ENCODE measurements around the gene HPS1.

The HPS1 gene

DNA sequence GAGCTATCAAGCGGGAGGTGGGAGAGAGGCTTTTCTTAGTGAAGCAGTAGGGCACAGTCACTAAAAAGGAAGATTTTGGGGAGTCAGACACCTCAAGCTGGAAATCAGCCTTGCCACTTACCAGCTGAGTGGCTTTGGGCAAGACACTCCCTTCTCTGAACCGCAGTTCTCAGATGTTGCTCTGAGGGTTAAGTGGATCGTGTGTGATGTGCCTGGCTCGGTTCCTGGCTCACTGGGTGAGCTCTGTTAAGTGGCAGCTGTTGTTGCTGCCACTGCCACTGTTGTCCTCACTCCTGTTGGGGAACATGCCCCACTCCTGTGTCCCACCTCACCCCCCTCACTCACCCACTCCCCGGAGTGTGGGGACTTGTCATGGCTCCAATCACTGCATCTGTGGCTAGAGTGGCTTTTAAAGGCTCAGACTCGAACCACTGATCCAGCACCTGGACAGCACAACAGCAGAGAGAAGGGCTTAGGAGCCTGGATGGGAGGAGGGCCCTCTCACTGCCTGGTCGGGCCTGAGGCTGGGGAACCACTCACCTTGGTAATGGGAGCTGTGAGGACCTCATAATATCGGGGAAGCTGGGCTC, 51.8 kb downstream of the HPS1 start:
- no peak for DNase-seq (ENCODE audit: low read depth, low spot score)
- TF ChIP-seq, protein P1, sequence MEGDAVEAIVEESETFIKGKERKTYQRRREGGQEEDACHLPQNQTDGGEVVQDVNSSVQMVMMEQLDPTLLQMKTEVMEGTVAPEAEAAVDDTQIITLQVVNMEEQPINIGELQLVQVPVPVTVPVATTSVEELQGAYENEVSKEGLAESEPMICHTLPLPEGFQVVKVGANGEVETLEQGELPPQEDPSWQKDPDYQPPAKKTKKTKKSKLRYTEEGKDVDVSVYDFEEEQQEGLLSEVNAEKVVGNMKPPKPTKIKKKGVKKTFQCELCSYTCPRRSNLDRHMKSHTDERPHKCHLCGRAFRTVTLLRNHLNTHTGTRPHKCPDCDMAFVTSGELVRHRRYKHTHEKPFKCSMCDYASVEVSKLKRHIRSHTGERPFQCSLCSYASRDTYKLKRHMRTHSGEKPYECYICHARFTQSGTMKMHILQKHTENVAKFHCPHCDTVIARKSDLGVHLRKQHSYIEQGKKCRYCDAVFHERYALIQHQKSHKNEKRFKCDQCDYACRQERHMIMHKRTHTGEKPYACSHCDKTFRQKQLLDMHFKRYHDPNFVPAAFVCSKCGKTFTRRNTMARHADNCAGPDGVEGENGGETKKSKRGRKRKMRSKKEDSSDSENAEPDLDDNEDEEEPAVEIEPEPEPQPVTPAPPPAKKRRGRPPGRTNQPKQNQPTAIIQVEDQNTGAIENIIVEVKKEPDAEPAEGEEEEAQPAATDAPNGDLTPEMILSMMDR (IDR thresholded peaks at IDR 0.05; ENCODE audit: low read depth, low read length) = no peak
- no peak overlapping the region for H3K4me3 ChIP-seq (ENCODE audit: low read depth, low read length)
- in situ Hi-C loops (cut with HindIII; ENCODE audit: low sequenced_read_pairs) = no loop called here

DNA sequence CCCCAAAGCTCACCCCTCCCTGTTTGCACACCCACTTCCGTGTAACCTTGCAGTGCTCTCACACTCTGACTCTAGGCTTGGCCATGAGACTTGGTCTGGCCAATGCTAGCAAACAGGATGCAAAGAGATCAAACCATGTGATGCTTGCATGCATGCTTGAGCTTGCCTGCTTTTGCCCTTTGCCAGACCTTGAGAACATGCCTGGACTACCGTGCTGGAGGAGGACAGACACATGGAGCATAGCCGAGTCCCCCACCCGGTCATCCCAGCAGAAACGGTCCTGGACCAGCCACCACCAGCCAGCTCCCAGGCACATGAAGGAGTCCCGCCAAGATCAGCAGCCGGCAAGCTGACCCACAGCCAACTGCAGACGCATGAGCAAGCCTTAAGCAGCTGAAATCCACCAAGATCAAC, 55.1 kb downstream of the HPS1 start:
- TF ChIP-seq, protein P1 (IDR thresholded peaks at IDR 0.05; ENCODE audit: low read depth, low read length) = no peak
- no peak for DNase-seq (ENCODE audit: low read depth, low spot score)
- H3K4me3 ChIP-seq (ENCODE audit: low read depth, low read length) = no peak overlapping the region
- in situ Hi-C loops (cut with HindIII; ENCODE audit: low sequenced_read_pairs) = no loop called here

DNA sequence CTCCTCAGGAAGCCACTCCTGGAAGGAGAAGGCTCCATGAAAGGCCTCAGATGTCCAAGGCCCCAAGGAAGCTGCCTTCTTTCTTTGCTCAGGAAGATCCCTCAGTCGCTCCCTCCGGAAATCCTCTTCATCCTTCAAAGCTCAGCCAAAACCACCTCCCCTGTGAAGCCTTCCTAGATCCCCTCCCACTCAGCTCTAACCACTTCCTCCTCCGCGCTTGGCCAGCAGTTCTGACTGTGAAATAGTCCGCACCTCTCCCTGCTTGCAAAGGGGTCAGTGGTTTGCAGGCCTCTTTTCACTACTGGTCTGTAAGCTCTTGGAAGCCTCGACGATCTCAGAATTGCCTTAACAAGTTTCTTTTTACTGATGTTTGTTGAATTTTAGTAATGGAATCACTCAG, 55.7 kb downstream of the HPS1 start:
- in situ Hi-C loops (cut with HindIII; ENCODE audit: low sequenced_read_pairs) = no loop called here
- DNase-seq (ENCODE audit: low read depth, low spot score) = no peak
- H3K4me3 ChIP-seq (ENCODE audit: low read depth, low read length) = no peak overlapping the region
- TF ChIP-seq, protein P1 (IDR thresholded peaks at IDR 0.05; ENCODE audit: low read depth, low read length) = no peak

DNA sequence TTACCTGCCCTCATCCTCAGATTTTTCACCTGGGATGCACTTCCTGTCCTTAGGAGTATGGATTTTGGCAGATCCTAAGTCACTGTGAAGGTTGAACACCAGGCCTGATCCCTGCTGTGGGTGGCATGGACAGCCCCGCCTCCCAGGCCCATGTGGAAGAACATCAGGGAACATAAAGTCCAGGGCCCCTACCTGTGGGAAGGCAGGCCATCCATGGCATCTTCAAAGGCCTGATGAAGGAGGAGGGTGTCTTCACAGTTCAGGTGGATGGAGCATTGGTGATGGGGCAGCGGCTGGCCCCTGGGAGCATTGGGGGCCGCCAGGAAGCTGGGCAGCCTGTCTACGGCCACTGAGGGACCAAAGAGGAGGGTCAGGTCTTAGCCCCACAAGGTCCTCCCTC, 56.3 kb downstream of the HPS1 start:
- in situ Hi-C loops (cut with HindIII; ENCODE audit: low sequenced_read_pairs) = no loop called here
- TF ChIP-seq, protein P1 (IDR thresholded peaks at IDR 0.05; ENCODE audit: low read depth, low read length) = no peak
- no peak for DNase-seq (ENCODE audit: low read depth, low spot score)
- no peak overlapping the region for H3K4me3 ChIP-seq (ENCODE audit: low read depth, low read length)

DNA sequence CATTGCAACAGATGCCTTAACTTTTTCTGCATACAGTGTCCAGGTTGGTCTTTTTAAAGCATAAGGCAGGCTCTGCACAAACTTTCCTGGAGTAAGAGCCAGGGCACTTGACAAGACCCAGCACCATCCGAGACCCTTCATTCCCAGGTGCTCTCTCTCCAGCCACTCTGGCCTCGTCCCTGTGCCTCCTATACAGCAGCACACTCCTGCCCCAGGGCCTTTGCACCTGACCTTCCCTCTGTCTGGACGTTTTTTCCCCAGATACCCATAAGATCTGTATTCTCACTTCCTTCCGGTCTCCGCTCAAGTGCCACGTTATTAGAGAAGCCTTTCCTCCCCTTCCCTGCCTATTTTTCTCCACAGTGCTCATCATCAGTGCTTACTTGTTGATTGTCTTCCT, 57.3 kb downstream of the HPS1 start:
- H3K4me3 ChIP-seq (ENCODE audit: low read depth, low read length) = no peak overlapping the region
- no peak for DNase-seq (ENCODE audit: low read depth, low spot score)
- TF ChIP-seq, protein P1 (IDR thresholded peaks at IDR 0.05; ENCODE audit: low read depth, low read length) = no peak
- in situ Hi-C loops (cut with HindIII; ENCODE audit: low sequenced_read_pairs) = no loop called here

DNA sequence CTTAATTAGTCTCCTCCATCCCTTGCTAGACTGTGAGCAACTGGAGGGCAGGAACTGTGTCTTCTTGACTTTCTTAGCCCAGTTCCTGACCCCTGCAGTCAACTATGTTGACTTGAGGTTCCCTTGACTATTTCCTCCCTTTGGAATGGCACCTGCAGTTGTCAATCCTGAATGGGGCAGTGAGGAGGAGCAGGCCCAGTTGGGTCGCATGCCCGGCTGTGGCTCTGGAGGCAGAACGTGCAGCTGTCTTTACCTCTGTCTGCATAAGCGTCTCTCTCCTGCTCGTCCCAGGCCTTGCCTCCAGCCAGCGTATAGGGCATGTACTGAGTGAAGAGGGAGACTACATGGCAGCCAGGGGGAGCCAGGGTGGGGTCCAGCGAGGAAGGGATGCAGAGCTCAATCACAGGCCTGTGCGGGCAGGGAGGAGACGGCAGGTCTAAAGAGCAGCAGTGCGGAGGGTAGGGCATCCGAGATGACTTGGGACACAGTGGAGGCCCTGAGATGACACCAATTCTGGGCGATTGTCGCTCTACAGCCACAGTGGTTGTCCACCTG, 58.6 kb downstream of the HPS1 start:
- in situ Hi-C loops (cut with HindIII; ENCODE audit: low sequenced_read_pairs) = no loop called here
- TF ChIP-seq, protein P1 (IDR thresholded peaks at IDR 0.05; ENCODE audit: low read depth, low read length) = no peak
- no peak overlapping the region for H3K4me3 ChIP-seq (ENCODE audit: low read depth, low read length)
- no peak for DNase-seq (ENCODE audit: low read depth, low spot score)

Measured in astrocyte of the spinal cord (primary cell).